Measurements from ENCODE around the gene IDI2.

IDI2 gene

DNA sequence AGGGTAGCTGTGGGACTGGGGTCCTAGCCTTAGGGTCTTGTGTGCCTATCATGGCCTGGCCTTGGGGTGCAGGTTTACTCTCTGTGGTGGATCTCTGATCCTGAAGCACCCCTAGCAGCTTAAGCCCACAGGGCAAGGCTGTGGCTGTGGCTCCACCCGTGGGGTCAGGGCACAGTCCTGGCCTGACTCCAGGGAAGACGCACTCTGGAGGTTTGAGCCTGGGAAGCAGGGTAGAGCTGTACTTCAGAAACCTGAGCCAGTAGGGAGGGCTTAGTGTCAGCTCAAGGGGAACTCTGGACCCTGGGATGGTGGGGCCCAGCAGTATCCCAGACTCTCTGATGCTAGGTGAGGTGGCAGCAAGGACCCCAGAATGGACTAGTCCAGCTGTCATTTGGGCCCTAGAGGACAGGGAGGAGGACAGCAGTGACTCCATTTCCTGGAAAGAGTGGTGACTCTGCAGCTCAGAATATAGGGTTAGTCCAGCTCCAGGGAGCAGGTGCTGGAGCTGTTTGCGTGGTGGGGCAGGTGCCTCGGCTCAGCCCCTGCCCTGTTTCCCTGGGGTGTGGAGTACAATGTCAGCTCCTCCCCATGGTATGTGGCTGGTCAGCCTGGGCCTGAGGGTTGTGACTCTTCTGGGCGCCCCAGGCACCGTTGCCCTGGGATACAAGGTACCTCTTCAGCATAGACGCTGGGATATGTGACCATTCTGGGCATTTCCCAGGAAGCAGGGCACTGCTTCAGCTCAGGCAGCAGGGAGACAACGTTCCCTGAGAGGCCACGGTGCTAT is 21.6 kb downstream of the IDI2 start:
- no peak for TF ChIP-seq GATA2 (IDR thresholded peaks at IDR 0.05; ENCODE audit: low read depth, low read length)
- TF ChIP-seq GATA3 (IDR thresholded peaks at IDR 0.05; ENCODE audit: low read depth, low read length): no peak

DNA sequence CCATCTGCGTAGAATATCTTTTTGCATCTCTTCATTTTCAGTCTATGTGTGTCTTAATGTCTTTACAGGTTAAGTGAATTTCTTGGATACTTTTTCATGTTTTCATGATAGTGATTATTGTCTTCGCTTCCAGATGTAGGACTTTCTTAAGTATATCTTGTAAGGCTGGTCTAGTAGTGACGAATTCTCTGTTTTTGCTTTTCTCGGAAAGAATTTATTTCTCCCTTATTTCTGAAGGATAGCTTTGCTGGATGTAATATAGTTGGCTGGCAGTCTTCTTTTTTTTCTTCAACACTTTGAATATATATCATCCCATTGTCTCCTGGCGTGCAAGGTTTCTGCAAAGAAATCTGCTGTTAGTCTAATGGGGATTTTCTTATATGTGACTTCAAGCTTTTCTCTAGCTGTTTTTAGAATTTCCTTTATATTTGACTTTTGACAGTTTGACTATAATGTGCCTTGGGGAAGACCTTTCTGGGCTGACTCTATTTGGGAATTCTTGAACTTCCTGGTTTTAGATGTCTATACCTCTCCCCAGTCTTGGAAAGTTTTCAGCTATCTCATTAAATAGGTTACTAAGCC is 23.1 kb downstream of the IDI2 start:
- TF ChIP-seq GATA2 (IDR thresholded peaks at IDR 0.05; ENCODE audit: low read depth, low read length) (no peak), GATA3 (IDR thresholded peaks at IDR 0.05; ENCODE audit: low read depth, low read length) (no peak)

DNA sequence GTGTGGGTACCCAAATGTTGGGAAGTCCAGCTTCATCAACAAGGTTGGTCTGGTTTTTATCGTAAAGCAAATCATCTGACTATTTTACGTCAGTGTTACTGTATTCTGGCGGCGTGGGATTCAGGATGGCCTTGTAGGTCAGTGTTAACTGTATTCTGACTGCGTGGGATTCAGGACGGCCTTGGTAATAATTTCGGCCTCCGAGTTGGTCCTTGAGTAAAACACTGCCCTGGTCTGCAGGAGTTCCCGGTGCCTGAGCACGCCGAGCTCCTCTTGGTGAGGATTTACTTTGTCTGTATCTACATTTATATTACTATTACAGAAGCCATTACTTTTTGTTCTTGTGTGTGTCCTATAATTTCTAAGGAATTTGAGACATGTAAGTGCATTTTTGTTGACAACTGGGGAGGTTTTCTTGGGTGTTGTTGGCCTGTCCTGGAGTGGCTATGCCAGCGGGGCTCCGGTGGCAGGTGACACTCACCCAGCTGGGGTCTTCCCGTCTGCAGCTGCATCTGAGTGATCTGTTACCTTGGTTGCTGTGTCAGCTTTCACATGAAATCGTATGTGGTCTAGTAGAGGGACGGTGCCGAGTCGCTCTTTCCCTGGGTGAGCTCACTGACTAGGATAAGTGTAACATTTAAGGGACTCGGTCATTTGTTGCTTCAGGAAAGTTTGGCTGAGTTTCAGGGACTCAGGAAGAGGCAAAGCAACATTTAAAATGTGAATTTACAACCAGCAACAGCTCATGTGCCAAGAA is 28.2 kb downstream of the IDI2 start:
- TF ChIP-seq GATA2 (IDR thresholded peaks at IDR 0.05; ENCODE audit: low read depth, low read length) (no peak), GATA3 (IDR thresholded peaks at IDR 0.05; ENCODE audit: low read depth, low read length) (no peak)

DNA sequence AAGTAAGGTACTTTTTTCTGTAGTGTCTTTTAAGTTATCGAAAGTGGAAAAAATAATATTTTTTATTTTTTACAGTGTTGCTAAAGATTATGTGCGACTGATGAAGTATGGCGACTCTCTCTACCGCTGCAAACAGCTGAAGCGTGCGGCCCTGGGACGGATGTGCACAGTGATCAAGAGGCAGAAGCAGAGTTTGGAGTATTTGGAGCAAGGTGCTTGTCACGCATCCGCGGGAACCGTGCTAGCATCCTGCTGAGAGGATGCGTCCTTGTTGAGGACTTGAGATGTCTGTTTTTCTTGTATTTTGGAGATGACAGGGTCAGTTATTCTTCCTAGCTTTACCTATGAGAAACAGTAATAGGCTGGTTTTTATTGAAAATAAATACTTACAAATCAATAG is 29.6 kb downstream of the IDI2 start:
- TF ChIP-seq GATA2 (IDR thresholded peaks at IDR 0.05; ENCODE audit: low read depth, low read length) (no peak), GATA3 (IDR thresholded peaks at IDR 0.05; ENCODE audit: low read depth, low read length) (no peak)

GRCh38 chr10:995559-995926 is 30.1 kb downstream of the IDI2 start:
- no peak for TF ChIP-seq GATA3 (IDR thresholded peaks at IDR 0.05; ENCODE audit: low read depth, low read length)
- no peak for TF ChIP-seq GATA2 (IDR thresholded peaks at IDR 0.05; ENCODE audit: low read depth, low read length)

DNA sequence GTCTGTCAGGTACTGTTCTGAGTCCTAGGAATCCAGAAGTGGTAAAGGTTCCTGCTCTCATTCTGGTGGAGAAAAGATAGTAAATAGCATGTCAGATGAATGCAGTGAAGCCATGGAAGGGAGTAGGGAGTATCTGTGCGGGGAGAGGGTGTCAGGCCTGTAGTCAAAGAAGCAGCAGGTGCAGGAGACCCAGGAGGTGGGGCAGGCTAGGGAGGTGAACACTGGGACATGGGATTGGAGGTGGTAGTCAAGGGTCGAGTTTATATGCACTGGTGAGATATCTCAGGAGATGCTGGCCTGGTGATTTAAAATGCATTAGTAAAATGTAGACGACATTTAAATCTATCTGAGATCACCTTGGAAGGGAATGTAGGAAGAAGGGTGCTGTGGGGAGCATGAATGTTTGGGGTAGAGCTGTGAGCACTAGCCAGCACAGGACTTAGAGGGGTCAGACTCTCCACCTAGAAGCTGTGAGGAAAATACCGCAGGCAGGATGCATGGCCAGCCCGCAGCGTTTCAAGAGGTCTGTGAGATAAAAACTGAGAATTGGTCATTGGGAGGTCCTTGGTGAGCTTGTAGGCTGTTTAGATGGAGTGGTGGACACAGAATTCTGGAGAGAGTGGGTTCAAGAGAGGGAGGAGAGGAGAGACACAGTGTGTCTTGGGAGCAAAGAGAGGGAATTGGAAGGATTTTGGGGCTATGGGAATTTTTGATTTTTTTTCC is 30.7 kb downstream of the IDI2 start:
- TF ChIP-seq GATA3 (IDR thresholded peaks at IDR 0.05; ENCODE audit: low read depth, low read length): no peak
- TF ChIP-seq GATA2 (IDR thresholded peaks at IDR 0.05; ENCODE audit: low read depth, low read length): no peak

- TF ChIP-seq GATA3 (IDR thresholded peaks at IDR 0.05; ENCODE audit: low read depth, low read length): no peak
- no peak for TF ChIP-seq GATA2 (IDR thresholded peaks at IDR 0.05; ENCODE audit: low read depth, low read length)
Observed at GRCh38 chr10:992871-993270, 32.8 kb downstream of the IDI2 start.

DNA sequence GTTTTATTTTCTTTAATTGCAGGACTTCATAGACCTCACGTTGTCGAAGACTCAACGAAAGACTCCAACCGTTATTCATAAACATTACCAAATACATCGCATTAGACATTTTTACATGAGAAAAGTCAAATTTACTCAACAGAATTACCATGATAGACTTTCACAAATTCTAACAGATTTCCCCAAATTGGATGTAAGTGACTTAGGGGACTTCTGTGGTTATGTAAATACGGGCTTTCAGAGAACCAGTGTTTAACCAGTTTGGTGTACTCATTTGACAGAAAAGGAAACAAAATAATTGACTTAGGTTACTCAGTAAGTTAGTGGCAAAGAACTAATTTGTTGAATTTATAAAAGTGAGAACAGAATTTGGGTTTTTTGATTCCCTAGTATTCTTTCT is 33.2 kb downstream of the IDI2 start:
- TF ChIP-seq GATA3 (IDR thresholded peaks at IDR 0.05; ENCODE audit: low read depth, low read length) (no peak), GATA2 (IDR thresholded peaks at IDR 0.05; ENCODE audit: low read depth, low read length) (no peak)

- TF ChIP-seq GATA3 (IDR thresholded peaks at IDR 0.05; ENCODE audit: low read depth, low read length) (no peak), GATA2 (IDR thresholded peaks at IDR 0.05; ENCODE audit: low read depth, low read length) (no peak)
Observed at GRCh38 chr10:990808-991207, 34.9 kb downstream of the IDI2 start.

DNA sequence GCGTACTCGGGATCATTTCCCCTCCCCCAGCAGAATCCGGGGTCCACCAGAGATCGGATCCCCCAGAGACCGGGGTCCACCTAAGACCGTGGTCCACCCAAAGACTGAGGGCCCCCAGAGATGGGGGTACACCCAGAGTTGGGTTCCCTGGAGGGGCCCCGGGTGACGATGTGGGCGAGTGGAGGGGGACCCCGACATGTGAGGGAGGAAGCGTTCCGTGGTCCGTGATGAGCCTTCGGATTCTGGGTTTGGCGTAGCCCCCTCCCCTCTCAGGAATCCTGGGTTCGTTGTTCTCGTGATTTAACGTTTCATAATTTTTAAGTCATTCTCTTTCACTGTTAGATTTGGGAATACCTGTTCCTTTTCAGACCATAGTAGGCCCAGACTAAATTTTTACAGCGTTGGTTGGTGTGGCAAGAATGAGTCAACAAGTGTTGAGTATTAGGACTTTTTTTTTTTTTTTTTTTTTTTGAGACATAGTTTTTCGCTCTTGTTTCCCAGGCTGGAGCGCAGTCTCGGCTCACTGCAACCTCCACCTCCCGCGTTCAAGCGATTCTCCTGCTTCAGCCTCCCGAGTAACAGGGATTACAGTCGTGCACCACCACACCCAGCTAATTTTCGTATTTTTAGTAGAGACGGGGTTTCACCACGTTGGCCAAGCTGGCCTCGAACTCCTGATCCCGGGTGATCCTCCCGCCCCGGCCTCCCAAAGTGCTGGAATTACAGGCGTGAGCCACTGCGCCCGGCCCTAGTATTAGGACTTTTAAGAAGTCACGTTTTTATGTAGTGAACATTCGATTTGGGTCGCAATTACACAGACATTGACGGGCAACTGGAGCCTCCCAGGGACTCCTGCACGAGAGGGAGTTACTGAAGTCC is 36.8 kb downstream of the IDI2 start:
- TF ChIP-seq GATA2 (IDR thresholded peaks at IDR 0.05; ENCODE audit: low read depth, low read length): no peak
- TF ChIP-seq GATA3 (IDR thresholded peaks at IDR 0.05; ENCODE audit: low read depth, low read length): no peak

GRCh38 chr10:987870-988666 is 37.6 kb downstream of the IDI2 start, which contains the start of gene GTPBP4:
GTPBP4 (plus strand) TSS chr10:988434; CDS start chr10:988480, 46 bp downstream.
- no peak for TF ChIP-seq GATA3 (IDR thresholded peaks at IDR 0.05; ENCODE audit: low read depth, low read length)
- TF ChIP-seq GATA2 (IDR thresholded peaks at IDR 0.05; ENCODE audit: low read depth, low read length): no peak

GRCh38 chr10:987620-987869 is 38.1 kb downstream of the IDI2 start:
- TF ChIP-seq GATA3 (IDR thresholded peaks at IDR 0.05; ENCODE audit: low read depth, low read length): no peak
- TF ChIP-seq GATA2 (IDR thresholded peaks at IDR 0.05; ENCODE audit: low read depth, low read length): no peak
